WTC11 (cell line): ENCODE data around the gene GRAP2. TPM values are rescaled to one million over a fixed set of nuclear protein-coding genes. Genes with fewer than 3 reads are reported as not detected.

Experiments
- ATAC-seq: fragments of 200-7000 bp; cut with Tn5 transposase; 2 replicates; pipeline ENCODE4 v1.10.0; 2021; ENCODE audit warnings: mild to moderate bottlenecking, moderate library complexity
- CTCF ChIA-PET: fragments of 300-600 bp; sonication (Branson Sonifier 250); formaldehyde crosslinking; loops from one replicate; lab custom pipeline; 2021; ENCODE audit warnings: antibody characterized with exemption; lab: Charles Lee
- POLR2A ChIA-PET: fragments of 350-600 bp; sonication (Branson Sonifier 250); formaldehyde crosslinking; loops from one replicate; lab custom pipeline; 2021; ENCODE audit warnings: antibody characterized with exemption; lab: Charles Lee
- DNase-seq: peaks from one replicate; pipeline ENCODE4 v3.0.0; 2021; ENCODE audit warnings: low spot score
- H3K27ac Mint-ChIP-seq: 2 replicates; pipeline ENCODE4 v1.8.0; 2021; ENCODE audit warnings: mixed read lengths
- H3K27me3 Mint-ChIP-seq: 2 replicates; pipeline ENCODE4 v1.8.0; 2021; ENCODE audit warnings: low read depth, mild to moderate bottlenecking, moderate library complexity, mixed read lengths
- H3K36me3 Mint-ChIP-seq: 2 replicates; pipeline ENCODE4 v1.8.0; 2021; ENCODE audit warnings: mixed read lengths
- H3K4me1 Mint-ChIP-seq: 2 replicates; pipeline ENCODE4 v1.8.0; 2022; ENCODE audit warnings: mixed read lengths
- H3K4me3 Mint-ChIP-seq: 2 replicates; pipeline ENCODE4 v1.8.0; 2021; ENCODE audit warnings: mild to moderate bottlenecking, moderate library complexity, mixed read lengths
- H3K9me3 Mint-ChIP-seq: 2 replicates; pipeline ENCODE4 v1.8.0; 2021; ENCODE audit warnings: mixed read lengths
- ATF2 ChIP-seq: sonication (generic); formaldehyde crosslinking; IDR thresholded peaks from 2 replicates; pipeline ENCODE4 v1.8.1; 2022; ENCODE audit warnings: low read depth, missing genetic modification reagents, borderline replicate concordance
- CDX4 ChIP-seq: fragments of 250-450 bp; sonication (Bioruptor Pico); IDR thresholded peaks from 2 replicates; pipeline ENCODE4 v1.9.0; 2021; ENCODE audit warnings: moderate library complexity, mild to moderate bottlenecking, inconsistent platforms, borderline replicate concordance
- E2F1 ChIP-seq: sonication (generic); formaldehyde crosslinking; IDR thresholded peaks from 2 replicates; pipeline ENCODE4 v1.8.0; 2022; ENCODE audit warnings: mild to moderate bottlenecking, missing genetic modification reagents
- E2F5 ChIP-seq: sonication (generic); formaldehyde crosslinking; IDR thresholded peaks from 2 replicates; pipeline ENCODE4 v1.8.1; 2022; ENCODE audit warnings: mild to moderate bottlenecking, moderate library complexity, missing genetic modification reagents
- ELF4 ChIP-seq: sonication (generic); formaldehyde crosslinking; IDR thresholded peaks from 2 replicates; pipeline ENCODE4 v1.8.1; 2022; ENCODE audit warnings: low read depth, mild to moderate bottlenecking, moderate library complexity, missing genetic modification reagents
- EMX1 ChIP-seq: fragments of 250-450 bp; sonication (Bioruptor Pico); IDR thresholded peaks from 2 replicates; pipeline ENCODE4 v1.8.0; 2021; ENCODE audit warnings: mild to moderate bottlenecking
- FOXP4 ChIP-seq: sonication (generic); formaldehyde crosslinking; IDR thresholded peaks from 2 replicates; pipeline ENCODE4 v1.8.0; 2022; ENCODE audit warnings: mild to moderate bottlenecking, missing genetic modification reagents
- GABPB1 ChIP-seq: sonication (generic); formaldehyde crosslinking; IDR thresholded peaks from 2 replicates; pipeline ENCODE4 v1.8.1; 2023; ENCODE audit warnings: mild to moderate bottlenecking, missing genetic modification reagents
- NFE2L1 ChIP-seq: sonication (generic); formaldehyde crosslinking; IDR thresholded peaks from 2 replicates; pipeline ENCODE4 v1.8.1; 2023; ENCODE audit warnings: missing genetic modification reagents
- NFYB ChIP-seq: sonication (generic); formaldehyde crosslinking; conservative IDR thresholded peaks from 2 replicates; pipeline ENCODE4 v1.8.0; 2022; ENCODE audit warnings: low read depth, missing genetic modification reagents
- PREB ChIP-seq: sonication (generic); formaldehyde crosslinking; IDR thresholded peaks from 2 replicates; pipeline ENCODE4 v1.8.1; 2022; ENCODE audit warnings: mild to moderate bottlenecking, missing genetic modification reagents, moderate library complexity, borderline replicate concordance
- PRRX2 ChIP-seq: fragments of 250-450 bp; sonication (Bioruptor Pico); IDR thresholded peaks from 2 replicates; pipeline ENCODE4 v1.8.0; 2021; ENCODE audit warnings: mild to moderate bottlenecking
- RORB ChIP-seq: fragments of 250-450 bp; sonication (Bioruptor Pico); IDR thresholded peaks from 2 replicates; pipeline ENCODE4 v1.9.0; 2021; ENCODE audit warnings: mild to moderate bottlenecking
- TP53 ChIP-seq: sonication (generic); formaldehyde crosslinking; IDR thresholded peaks from 2 replicates; pipeline ENCODE4 v1.8.1; 2023; ENCODE audit warnings: mild to moderate bottlenecking, missing genetic modification reagents
- ZBTB43 ChIP-seq: sonication (generic); formaldehyde crosslinking; IDR thresholded peaks from 2 replicates; pipeline ENCODE4 v1.8.1; 2023; ENCODE audit warnings: mild to moderate bottlenecking, missing genetic modification reagents
- ZNF281 ChIP-seq: sonication (generic); formaldehyde crosslinking; IDR thresholded peaks from 2 replicates; pipeline ENCODE4 v1.8.0; 2023; ENCODE audit warnings: mild to moderate bottlenecking, missing genetic modification reagents
- ZNF317 ChIP-seq: sonication (generic); formaldehyde crosslinking; IDR thresholded peaks from 2 replicates; pipeline ENCODE4 v1.8.1; 2023; ENCODE audit warnings: low read depth, mild to moderate bottlenecking, moderate library complexity, missing genetic modification reagents, borderline replicate concordance
- ZNF423 ChIP-seq: fragments of 250-450 bp; sonication (Bioruptor Pico); IDR thresholded peaks from 2 replicates; pipeline ENCODE4 v2.1.2; 2022; ENCODE audit warnings: mild to moderate bottlenecking, moderate library complexity
- total RNA-seq: library from RNA; stranded (reverse); gene quantifications from 3 replicates; pipeline ENCODE4 v1.2.3, GENCODE V29; 2021

Gene GRAP2
- total RNA-seq, 1 experiment from 2014 or later, result 0.33 TPM

- Mint-ChIP-seq H3K4me3 (no peak overlapping the region), H3K4me1 (peaks cover 12% of the 10 kb centered on the region), H3K27me3 (no peaks in the 10 kb centered on the region; the same call in 1 of the 2 replicates), H3K9me3 (no peaks in the 10 kb centered on the region), H3K36me3 (no peaks in the 10 kb centered on the region), H3K27ac (no peak overlapping the region)
- ATAC-seq (no peak), DNase-seq (no peak)
- CTCF ChIA-PET, result interaction anchor here (0.8 to 1.0 kb wide), 2 partner anchors 14 to 24 kb away, joined by 3 read pairs; no protein-coding TSS in a partner anchor
- POLR2A ChIA-PET, result no interaction called here
- TF ChIP-seq TP53 (CRISPR knock-in tag) (no peak), RORB (no peak), NFE2L1 (CRISPR knock-in tag) (no peak), PRRX2 (CRISPR knock-in tag) (no peak), NFYB (CRISPR knock-in tag) (no peak), EMX1 (CRISPR knock-in tag) (no peak)
Observed at GRCh38 chr22:39967103-39967829, 66.4 kb downstream of the GRAP2 start.

GRCh38 chr22:39967996-39968972 is 67.4 kb downstream of the GRAP2 start:
- H3K36me3 Mint-ChIP-seq, result no peaks in the 10 kb centered on the region
- ChIA-PET POLR2A (no interaction called here), CTCF (interaction anchor here (0.7 to 1.2 kb wide), 4 partner anchors 14 to 68 kb away, joined by 3 to 5 read pairs (median 3); no protein-coding TSS in a partner anchor)
- no peak for ATAC-seq
- H3K27me3 Mint-ChIP-seq, result no peaks in the 10 kb centered on the region; the same call in 1 of the 2 replicates
- H3K9me3 Mint-ChIP-seq, result no peaks in the 10 kb centered on the region
- peaks cover 21% of the 10 kb centered on the region for H3K4me1 Mint-ChIP-seq
- TF ChIP-seq PREB (CRISPR knock-in tag) (no peak), ZNF423 (CRISPR knock-in tag) (no peak), ZBTB43 (no peak), ATF2 (CRISPR knock-in tag) (no peak), FOXP4 (CRISPR knock-in tag) (no peak), E2F5 (CRISPR knock-in tag) (no peak), ELF4 (CRISPR knock-in tag) (no peak), ZNF281 (CRISPR knock-in tag) (no peak), E2F1 (no peak), GABPB1 (CRISPR knock-in tag) (no peak), ZNF317 (CRISPR knock-in tag) (no peak), CDX4 (CRISPR knock-in tag) (no peak)
- no peak overlapping the region for H3K4me3 Mint-ChIP-seq
- H3K27ac Mint-ChIP-seq, result no peak overlapping the region
- no peak for DNase-seq
